Activated T-cell treated with anti-CD3 and anti-CD28 coated beads, Interleukin-2, amount 50 U/mL, for 48 hours (primary cell): ENCODE data around the gene IKBKG.
A peak's percentile ranks its signal among the peaks of the same experiment; 100 is the strongest.
"Not testable (repeated sequence)": the region's sequence is repeated elsewhere in the genome, so short reads cannot be mapped to it uniquely, and the experiment has no call there.

Experiments
- DNase-seq, 2 experiments: peaks; one replicate each; pipeline ENCODE4 v3.0.0-alpha.2; 2020

The IKBKG gene

GRCh38 chrX:154526901-154527675, 20.3 kb upstream of the IKBKG start:
- DNase-seq: peak; percentile 73 to 76

- no peak for DNase-seq
Observed at GRCh38 chrX:154529206-154529612, 18.2 kb upstream of the IKBKG start.

GRCh38 chrX:154530286-154530685, 17.1 kb upstream of the IKBKG start:
- DNase-seq: no peak

- no peak for DNase-seq
Observed at GRCh38 chrX:154531626-154532025, 15.8 kb upstream of the IKBKG start.

- no peak for DNase-seq
Observed at GRCh38 chrX:154532690-154533089, 14.7 kb upstream of the IKBKG start.

GRCh38 chrX:154534526-154535322, 12.7 kb upstream of the IKBKG start:
- peak; percentile 93 to 95 for DNase-seq

GRCh38 chrX:154535892-154536291, 11.5 kb upstream of the IKBKG start:
- DNase-seq: no peak

- no peak for DNase-seq
Observed at GRCh38 chrX:154539077-154539476, 8.3 kb upstream of the IKBKG start.

- DNase-seq: not testable (repeated sequence)
Observed at GRCh38 chrX:154540365-154540764, 7.1 kb upstream of the IKBKG start.

- no peak for DNase-seq
Observed at GRCh38 chrX:154540897-154541535, 6.4 kb upstream of the IKBKG start.

- no peak for DNase-seq
Observed at GRCh38 chrX:154541589-154541895, 5.9 kb upstream of the IKBKG start.

- DNase-seq: peak; percentile 62 to 73
Observed at GRCh38 chrX:154541896-154542722, 5.3 kb upstream of the IKBKG start.

GRCh38 chrX:154542723-154543424, 4.5 kb upstream of the IKBKG start:
- DNase-seq: peak; percentile 48 to 53

GRCh38 chrX:154545673-154546274, 1.6 kb upstream of the IKBKG start:
- no peak for DNase-seq

GRCh38 chrX:154546354-154547244, 821 bp upstream of the IKBKG start, which contains the start of gene G6PD:
TSS of gene G6PD (minus strand) at chrX:154546846. CDS start at chrX:154546155, 691 bp downstream.
- peak in 1 of 2 experiments; percentile 85 for DNase-seq

- DNase-seq: no peak
Observed at GRCh38 chrX:154548028-154548316, 552 bp downstream of the IKBKG start.

- no peak for DNase-seq
Observed at GRCh38 chrX:154549766-154550165, 2.3 kb downstream of the IKBKG start.

- not testable (repeated sequence) for DNase-seq
Observed at GRCh38 chrX:154552112-154552806, 4.8 kb downstream of the IKBKG start.

GRCh38 chrX:154558060-154558690, 10.8 kb downstream of the IKBKG start:
- not testable (repeated sequence) for DNase-seq

- DNase-seq: not testable (repeated sequence)
Observed at GRCh38 chrX:154558896-154559295, 11.5 kb downstream of the IKBKG start.
